NCI-H1930 (cell line): ENCODE results near the gene SLFN12.
"Not testable (repeated sequence)": the region's sequence is repeated elsewhere in the genome, so short reads cannot be mapped to it uniquely, and the experiment has no call there.

Source experiments
- DNase-seq, 2 experiments: peaks; one replicate each; lab custom pipeline; 2025; lab: John Stamatoyannopoulos, UW

The SLFN12 gene

DNA sequence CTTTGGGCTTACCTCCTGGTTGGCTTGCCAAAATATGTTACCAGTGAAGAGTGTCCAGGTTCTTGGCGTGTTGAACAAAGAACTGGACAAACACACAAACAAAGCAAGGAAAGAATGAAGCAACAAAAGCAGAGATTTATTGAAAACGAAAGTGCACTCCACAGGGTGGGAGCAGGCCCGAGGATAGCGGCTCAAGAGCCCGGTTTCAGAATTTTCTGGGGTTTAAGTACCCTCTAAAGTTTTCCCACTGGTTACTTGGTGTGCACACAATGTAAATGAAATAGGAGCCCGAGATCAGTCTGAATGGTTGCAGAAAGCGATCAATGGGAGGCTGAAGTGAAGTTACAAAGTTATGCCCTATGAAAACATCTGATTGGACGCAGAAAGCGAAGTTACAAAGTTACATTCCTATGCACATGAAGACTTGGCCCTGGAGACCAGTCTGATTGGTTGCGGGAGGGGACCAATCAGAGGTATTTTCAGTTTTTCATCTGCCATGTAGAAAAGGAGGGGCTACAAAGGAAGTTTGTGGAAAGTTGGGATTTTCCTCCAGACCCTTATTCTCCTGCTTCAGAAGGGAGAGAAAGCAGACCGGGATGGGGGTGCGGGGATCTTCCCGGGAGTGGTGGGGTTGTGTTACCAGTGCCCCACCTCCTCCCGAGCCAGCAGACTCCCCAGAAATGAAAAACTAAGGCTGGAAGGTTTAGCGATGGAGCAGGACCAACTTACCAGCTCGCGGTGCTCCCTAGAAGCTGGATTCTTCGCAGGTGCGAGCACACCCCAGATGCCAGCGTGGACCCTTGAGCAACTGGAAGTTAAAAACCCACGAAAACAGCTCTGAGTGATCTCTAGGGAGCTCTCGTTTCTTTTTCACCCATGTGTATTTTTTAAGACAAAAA is at the start of gene SLFN12:
Gene SLFN12 (minus strand): TSS at position 325 of the 899 bp plus-strand sequence. CDS start 9,472 bp downstream, outside the sequence.
- DNase-seq, result no peak

DNA sequence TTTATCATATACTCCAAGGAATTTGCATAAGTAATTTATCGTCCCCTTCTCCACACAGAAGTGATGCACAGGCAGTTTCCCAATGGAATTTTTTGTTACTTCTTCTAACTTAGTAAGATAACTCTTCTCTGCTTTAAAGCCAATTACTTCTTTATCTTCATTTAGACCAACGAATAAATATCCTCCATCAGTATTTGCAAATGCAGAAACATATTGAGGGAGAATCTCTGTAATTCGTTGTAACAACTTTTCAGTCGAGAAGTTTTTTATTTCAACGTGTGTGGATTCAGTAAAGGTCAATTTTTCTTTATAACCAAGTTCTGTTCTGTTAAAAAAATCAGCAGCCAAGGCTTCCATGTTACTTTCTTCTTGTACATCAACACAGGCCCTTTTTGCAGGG is 47.0 kb upstream of the SLFN12 start:
- DNase-seq, result no peak

DNA sequence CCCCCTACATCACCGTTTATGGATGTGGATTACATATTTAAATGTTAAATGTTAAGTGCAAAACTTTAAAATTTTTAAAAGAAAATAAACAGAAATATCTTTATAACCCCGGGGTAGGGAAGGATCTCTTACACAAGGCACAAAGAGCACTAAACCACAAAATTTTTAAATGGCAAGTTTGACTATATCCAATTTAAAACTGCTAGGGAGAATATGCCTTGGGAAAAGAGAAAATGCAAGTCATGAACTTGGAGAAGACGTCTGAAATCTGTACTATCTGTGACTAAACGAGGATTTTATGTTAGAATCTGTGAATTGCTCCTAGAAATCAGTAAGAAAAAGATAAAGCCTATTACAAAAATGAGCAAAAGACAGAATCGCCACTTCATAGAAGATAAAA is 44.9 kb upstream of the SLFN12 start:
- DNase-seq, result no peak

DNA sequence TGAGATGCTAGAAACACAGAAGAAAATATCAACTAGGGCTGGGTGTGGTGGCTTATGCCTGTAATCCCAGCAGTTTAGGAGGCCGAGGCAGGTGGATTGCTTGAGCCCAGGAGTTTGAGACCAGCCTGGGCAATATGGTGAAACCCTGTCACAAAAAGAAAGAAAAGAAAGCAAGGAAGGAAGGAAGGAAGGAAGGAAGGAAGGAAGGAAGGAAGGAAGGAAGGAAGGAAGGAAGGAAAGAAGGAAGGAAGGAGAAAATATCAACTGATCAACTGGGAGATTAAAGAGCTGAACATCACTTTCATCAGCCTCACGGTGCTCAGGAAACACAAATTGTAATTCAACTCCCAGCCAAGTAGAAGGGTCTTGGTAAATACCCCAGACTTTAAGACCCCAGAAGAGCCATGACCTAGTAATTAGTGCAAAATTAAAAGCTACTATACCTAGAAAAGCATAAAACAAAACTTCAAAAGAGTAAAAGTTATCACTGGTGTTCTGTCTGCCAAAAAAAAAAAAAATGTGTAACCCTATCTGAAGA is 44.1 kb upstream of the SLFN12 start:
- DNase-seq, result no peak

DNA sequence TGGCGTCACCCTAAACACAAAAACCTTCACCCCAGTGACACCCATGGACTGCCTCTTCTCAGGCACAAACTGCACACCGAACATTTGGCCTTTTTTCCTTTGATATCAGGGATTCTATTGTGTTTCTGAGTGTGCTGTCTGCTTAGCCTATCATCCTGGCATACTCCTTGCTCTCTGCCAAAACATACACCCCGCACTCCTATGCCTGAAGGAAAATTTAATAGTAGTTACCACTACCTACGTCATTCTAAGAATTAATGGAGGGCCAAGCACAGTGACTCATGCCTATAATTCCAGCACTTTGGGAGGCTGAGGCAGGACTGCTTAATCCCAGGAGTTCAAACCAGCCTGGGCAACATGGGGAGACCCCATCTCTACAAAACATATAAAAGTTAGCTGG is 36.2 kb upstream of the SLFN12 start:
- no peak for DNase-seq

GRCh38 chr17:35467824-35468223 is 35.5 kb upstream of the SLFN12 start:
- no peak for DNase-seq

DNA sequence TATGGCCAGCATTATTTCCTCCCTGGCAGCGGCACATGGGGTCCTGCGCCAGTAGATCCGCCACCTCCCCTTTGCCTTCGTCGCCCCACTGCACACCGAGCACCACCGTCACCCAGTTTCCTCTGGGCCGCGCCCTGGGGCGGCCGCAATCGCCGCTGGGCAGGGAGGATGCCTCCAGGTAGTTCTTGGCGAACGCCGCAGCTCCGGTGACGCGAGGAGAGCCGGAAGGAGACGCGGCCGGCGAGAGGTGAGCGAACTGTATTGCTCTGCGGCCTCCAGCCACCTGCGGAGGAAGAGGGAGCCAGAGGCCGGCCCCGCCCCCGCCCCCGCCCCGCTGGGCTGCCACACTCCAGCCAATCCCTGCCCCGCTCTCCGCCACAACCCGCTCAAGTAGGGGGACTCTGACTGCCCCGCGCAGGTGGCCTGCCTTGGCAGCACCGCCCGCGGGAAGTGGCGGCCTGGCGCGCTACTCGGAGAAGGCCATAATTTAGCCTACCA is 28.1 kb upstream of the SLFN12 start:
- DNase-seq, result peak; percentile 55 to 56

DNA sequence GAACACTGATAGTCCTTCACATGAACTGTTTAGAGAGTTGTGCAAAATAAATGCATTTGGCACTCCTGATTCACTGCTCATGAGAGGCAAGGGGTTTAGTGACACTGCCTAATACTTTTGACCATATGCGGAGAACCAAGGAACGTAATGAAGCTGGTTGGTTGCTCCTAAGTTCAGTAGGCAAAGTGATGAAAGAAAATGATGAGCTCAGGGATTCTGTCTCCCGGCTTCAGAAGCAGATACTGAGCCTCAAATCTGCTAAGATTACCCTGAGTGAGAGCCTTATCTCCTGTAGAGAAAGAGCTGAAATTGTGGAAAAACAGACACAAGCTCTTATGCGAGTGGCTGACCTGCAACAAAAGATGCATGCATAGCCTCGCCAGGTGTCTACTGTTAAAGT is 21.7 kb upstream of the SLFN12 start:
- DNase-seq, result not testable (repeated sequence)

DNA sequence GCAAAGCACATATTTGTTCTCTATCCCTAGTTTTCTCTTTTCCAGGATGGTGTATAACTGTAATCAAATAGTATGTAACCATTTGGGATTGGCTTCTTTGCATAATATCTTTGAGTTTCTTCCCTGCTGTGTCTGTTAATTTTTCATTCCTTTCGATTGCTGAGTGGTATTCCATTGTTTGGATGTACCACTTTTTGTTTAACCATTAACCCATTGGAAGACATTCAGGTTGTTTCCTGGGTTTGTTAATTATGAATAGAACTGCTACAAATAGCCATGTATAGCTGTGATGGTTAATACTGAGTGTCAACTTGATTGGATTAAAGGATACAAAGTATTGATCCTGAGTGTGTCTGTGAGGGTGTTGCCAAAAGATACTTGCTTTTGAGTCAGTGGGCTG is 20.9 kb upstream of the SLFN12 start:
- no peak for DNase-seq

- no peak for DNase-seq
Observed at GRCh38 chr17:35449371-35449931, 17.2 kb upstream of the SLFN12 start.

DNA sequence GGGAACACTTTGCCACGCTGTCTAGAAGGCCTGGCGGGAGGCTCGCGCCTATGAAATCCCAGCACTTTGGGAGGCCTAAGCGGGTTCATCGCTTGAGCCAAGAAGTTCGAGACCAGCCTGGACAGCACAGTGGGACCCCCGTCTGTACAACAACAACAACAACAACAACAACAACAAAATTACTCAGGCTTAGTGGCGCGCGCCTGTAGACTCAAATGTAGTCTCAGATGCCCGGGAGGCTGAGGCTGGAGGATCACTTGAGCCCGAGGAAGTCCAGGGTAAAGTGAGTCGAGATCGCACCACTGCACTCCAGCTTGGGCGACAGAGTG is 16.6 kb upstream of the SLFN12 start:
- DNase-seq, result no peak

GRCh38 chr17:35448214-35448898 is 16.1 kb upstream of the SLFN12 start, which contains the start of gene SLFN13:
TSS of gene SLFN13 (minus strand) at chr17:35448766. CDS start at chr17:35445680, 3,086 bp downstream.
- peak; percentile 73 to 80 for DNase-seq

GRCh38 chr17:35447499-35447898 is 15.2 kb upstream of the SLFN12 start:
- DNase-seq, result no peak

DNA sequence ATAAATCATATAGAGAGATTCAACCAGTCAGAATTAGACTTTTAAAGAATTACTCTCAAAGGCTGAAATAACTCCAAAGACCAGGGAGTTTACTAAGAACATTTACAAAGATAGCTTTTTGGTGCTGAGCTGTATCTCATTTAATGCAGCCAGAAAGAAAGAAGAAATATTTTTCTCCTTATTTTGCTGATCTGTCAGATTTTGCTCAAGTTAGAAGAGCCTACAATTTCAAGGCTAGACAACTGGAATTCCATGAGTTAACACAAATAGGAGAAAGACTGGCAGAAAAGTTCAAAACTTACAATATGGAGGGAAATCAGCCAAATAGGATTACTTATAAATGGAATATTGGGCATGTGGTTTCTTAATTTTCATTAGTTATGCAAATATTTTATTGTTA is 6.1 kb upstream of the SLFN12 start:
- no peak for DNase-seq

GRCh38 chr17:35433075-35433894 is 985 bp upstream of the SLFN12 start:
- no peak for DNase-seq

DNA sequence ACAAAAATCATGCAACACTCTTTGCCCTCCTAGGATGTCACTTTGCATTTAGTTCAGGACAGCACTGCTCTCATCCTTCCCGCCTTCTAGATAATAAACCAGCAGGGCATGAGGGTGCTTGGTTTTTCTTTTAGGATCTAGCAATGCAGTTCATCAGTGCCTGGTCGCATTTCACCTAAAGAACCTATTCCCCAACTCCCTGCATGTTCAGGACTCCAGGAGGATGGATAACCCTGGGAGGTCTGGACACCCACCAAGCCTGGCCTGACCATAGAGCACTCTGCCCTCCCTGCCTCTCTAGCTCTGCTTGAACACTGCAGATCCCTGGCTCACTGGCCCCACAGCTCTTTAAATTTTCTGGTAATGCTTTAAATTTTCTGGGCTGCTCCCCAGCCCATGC is 2.6 kb downstream of the SLFN12 start:
- no peak for DNase-seq

DNA sequence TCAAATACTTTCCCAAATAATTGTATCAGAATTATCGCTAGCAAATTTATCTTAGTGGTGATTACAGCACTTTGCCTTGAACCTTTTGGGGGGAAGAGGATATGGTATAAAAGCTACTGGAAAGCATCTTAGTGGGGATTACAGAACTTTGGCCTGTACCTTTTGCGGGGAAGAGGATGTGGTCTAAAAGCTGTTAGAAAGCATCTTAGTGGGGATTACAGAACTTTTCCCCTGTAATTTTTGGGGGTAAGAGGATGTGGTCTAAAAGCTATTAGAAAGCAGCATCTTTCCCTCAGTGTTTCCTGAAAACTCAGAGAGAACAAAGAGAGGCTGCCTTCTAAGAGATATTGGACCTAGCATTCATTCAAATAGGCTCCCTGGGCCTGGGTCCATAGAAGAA is 4.1 kb downstream of the SLFN12 start:
- no peak for DNase-seq

DNA sequence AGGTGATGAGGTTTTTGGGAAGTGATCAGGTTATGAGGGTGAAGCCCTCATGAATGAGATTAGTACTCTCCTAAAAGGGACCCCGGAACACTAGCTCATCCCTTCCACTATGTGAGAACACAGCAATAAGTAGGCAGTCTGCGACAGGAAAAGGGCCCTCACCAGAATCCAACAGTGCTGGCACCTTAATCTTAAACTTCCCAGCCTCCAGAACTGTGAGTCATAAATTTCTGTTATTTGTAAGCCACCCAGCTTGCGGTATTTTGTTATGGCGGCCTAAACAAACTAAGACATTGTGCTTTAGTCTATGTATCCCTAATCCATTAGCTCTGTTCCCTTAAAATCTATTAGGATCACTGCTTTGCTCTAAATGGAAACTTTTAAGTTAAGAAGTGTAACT is 8.5 kb downstream of the SLFN12 start:
- no peak for DNase-seq

DNA sequence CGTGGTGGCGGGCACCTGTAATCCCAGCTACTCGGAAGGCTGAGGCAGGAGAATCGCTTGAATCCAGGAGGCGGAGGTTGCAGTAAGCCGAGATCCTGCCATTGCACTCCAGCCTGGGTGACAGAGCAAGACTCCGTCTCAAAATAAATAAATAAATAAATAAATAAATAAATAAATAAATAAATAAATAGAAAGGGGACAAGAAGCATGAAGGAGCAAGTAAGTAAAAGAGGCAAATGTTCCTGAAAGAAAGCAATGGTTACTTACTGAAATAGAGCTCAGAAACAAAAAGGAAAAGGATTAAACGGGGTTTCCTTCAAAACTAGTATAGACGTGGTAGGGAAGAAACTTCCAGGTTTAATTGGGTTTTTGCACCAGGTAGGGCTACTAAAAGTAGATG is 11.2 kb downstream of the SLFN12 start:
- DNase-seq, result not testable (repeated sequence)

DNA sequence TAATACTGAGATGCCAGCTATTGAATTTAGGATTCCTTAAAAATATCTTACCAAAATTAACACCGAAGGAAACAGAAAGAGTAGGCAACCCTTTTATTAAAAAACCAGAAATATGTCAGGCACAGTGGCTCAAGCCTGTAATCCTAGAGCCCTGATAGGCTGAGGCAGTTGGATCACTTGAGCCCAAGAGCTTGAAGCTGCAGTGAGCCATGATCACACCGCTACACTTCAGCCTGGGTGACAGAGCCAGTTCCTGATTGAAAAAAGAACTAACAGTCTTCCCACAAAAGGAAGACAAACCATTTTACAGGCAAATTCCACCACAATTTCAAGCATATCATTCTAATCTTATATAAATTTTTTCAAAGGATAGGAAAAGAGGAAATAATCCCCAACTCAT is 15.6 kb downstream of the SLFN12 start:
- no peak for DNase-seq

DNA sequence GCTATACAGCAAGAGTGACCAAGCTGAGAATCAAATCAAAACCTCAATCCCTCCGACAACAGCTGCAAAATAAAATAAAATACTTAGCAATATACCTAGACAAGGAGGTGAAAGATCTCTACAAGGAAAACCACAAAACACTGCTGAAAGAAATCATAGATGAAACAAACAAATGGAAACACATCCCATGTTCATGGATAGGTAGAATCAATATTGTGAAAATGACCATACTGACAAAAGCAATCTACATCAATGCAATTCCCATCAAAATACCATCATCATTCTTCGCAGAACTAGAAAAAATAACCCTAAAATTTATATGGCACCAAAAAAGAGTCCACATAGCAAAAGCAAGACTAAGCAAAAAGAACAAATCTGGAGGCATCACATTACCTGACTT is 17.6 kb downstream of the SLFN12 start:
- not testable (repeated sequence) for DNase-seq

GRCh38 chr17:35414247-35414646 is 18.1 kb downstream of the SLFN12 start:
- DNase-seq, result no peak
